Nephron (organoid): Measurements from ENCODE around the gene ATP1A2.
A peak's percentile ranks its signal among the peaks of the same experiment; 100 is the strongest.
"Not testable (repeated sequence)": the region's sequence is repeated elsewhere in the genome, so short reads cannot be mapped to it uniquely, and the experiment has no call there.

Experiments used
- H3K27ac Mint-ChIP-seq, 3 experiments: 2 replicates each; pipeline ENCODE4 v1.8.0; 2020; ENCODE audit warnings: mixed read lengths in 3 of 3, mild to moderate bottlenecking in 2 of 3, moderate library complexity in 1 of 3
- H3K27me3 Mint-ChIP-seq: 2 replicates; pipeline ENCODE4 v1.8.0; 2021; ENCODE audit warnings: low read depth, mild to moderate bottlenecking, moderate library complexity, mixed read lengths
- H3K36me3 Mint-ChIP-seq: 2 replicates; pipeline ENCODE4 v1.8.0; 2020; ENCODE audit warnings: low read depth, mixed read lengths
- H3K4me1 Mint-ChIP-seq: 2 replicates; pipeline ENCODE4 v1.8.0; 2020; ENCODE audit warnings: mixed read lengths
- H3K4me3 Mint-ChIP-seq, 3 experiments: 2 replicates each; pipeline ENCODE4 v1.8.0; 2020; ENCODE audit warnings: mild to moderate bottlenecking in 3 of 3, mixed read lengths in 3 of 3, moderate library complexity in 2 of 3
- H3K9me3 Mint-ChIP-seq: 2 replicates; pipeline ENCODE4 v1.8.0; 2020; ENCODE audit warnings: mixed read lengths
- CTCF ChIP-seq, 3 experiments: fragments of 200-600 bp; sonication (generic); IDR thresholded peaks; one replicate each; pipeline ENCODE4 v1.5.0; 2021; ENCODE audit warnings: antibody characterized with exemption in 3 of 3; ENCODE audit not compliant: unreplicated experiment in 3 of 3

The ATP1A2 gene

GRCh38 chr1:160121388-160121787 lies 5.8 kb downstream of the ATP1A2 start:
- Mint-ChIP-seq H3K4me3 (no peak overlapping the region), H3K9me3 (no peaks in the 10 kb centered on the region), H3K27me3 (no peaks in the 10 kb centered on the region), H3K4me1 (peaks cover 35% of the 10 kb centered on the region), H3K36me3 (no peaks in the 10 kb centered on the region), H3K27ac (no peak overlapping the region)
- no peak for TF ChIP-seq CTCF (IDR thresholded peaks at IDR 0.05; ENCODE audit: unreplicated experiment in 3 of 3)

- H3K27ac Mint-ChIP-seq: peak overlapping the region in 1 of 3 experiments; percentile 74
- H3K27me3 Mint-ChIP-seq: no peaks in the 10 kb centered on the region
- no peak overlapping the region for H3K4me3 Mint-ChIP-seq
- no peak for TF ChIP-seq CTCF (IDR thresholded peaks at IDR 0.05; ENCODE audit: unreplicated experiment in 3 of 3)
- peaks cover 21% of the 10 kb centered on the region for H3K4me1 Mint-ChIP-seq
- H3K9me3 Mint-ChIP-seq: no peaks in the 10 kb centered on the region
- H3K36me3 Mint-ChIP-seq: peaks cover 9% of the 10 kb centered on the region
Observed at GRCh38 chr1:160122978-160123495, 7.5 kb downstream of the ATP1A2 start.

GRCh38 chr1:160123726-160124125 lies 8.2 kb downstream of the ATP1A2 start:
- Mint-ChIP-seq H3K27me3 (no peaks in the 10 kb centered on the region), H3K4me1 (peaks cover 18% of the 10 kb centered on the region), H3K36me3 (peaks cover 16% of the 10 kb centered on the region), H3K9me3 (no peaks in the 10 kb centered on the region), H3K27ac (peak overlapping the region in 1 of 3 experiments; percentile 74), H3K4me3 (no peak overlapping the region)
- no peak for TF ChIP-seq CTCF (IDR thresholded peaks at IDR 0.05; ENCODE audit: unreplicated experiment in 3 of 3)

GRCh38 chr1:160124705-160125478 lies 9.3 kb downstream of the ATP1A2 start:
- Mint-ChIP-seq H3K36me3 (peaks cover 23% of the 10 kb centered on the region), H3K27ac (peak overlapping the region in 1 of 3 experiments; percentile 16)
- no peak for TF ChIP-seq CTCF (IDR thresholded peaks at IDR 0.05; ENCODE audit: unreplicated experiment in 3 of 3)

GRCh38 chr1:160125746-160126145 lies 10.2 kb downstream of the ATP1A2 start:
- H3K9me3 Mint-ChIP-seq: no peaks in the 10 kb centered on the region
- H3K4me3 Mint-ChIP-seq: no peak overlapping the region
- no peaks in the 10 kb centered on the region for H3K27me3 Mint-ChIP-seq
- peaks cover 24% of the 10 kb centered on the region for H3K36me3 Mint-ChIP-seq
- H3K4me1 Mint-ChIP-seq: peaks cover 16% of the 10 kb centered on the region
- peak overlapping the region in 1 of 3 experiments; percentile 31 for H3K27ac Mint-ChIP-seq
- no peak for TF ChIP-seq CTCF (IDR thresholded peaks at IDR 0.05; ENCODE audit: unreplicated experiment in 3 of 3)

More at GRCh38 chr1:160124705-160125478, 9.3 kb downstream of the ATP1A2 start:
- peaks cover 22% of the 10 kb centered on the region for H3K4me1 Mint-ChIP-seq
- H3K9me3 Mint-ChIP-seq: no peaks in the 10 kb centered on the region
- no peaks in the 10 kb centered on the region for H3K27me3 Mint-ChIP-seq
- no peak overlapping the region for H3K4me3 Mint-ChIP-seq

- H3K27ac Mint-ChIP-seq, H3K9me3 Mint-ChIP-seq, H3K27me3 Mint-ChIP-seq, H3K4me3 Mint-ChIP-seq: not testable (repeated sequence)
- peaks cover 16% of the 10 kb centered on the region for H3K4me1 Mint-ChIP-seq
- peaks cover 27% of the 10 kb centered on the region for H3K36me3 Mint-ChIP-seq
Observed at GRCh38 chr1:160126342-160126741, 10.8 kb downstream of the ATP1A2 start.
